Measurements from ENCODE around the gene S100A16. TPM values are rescaled to one million over a fixed set of nuclear protein-coding genes. Genes with fewer than 3 reads are reported as not detected.

The S100A16 gene
- total RNA-seq, 4 donors from 2014 or later: 46.2 to 84.5 (median 66.6) TPM

- TF ChIP-seq CTCF (IDR thresholded peaks at IDR 0.05; ENCODE audit: low read depth): no peak
These were observed 40.0 kb upstream of the S100A16 start for GRCh38 chr1:153652805-153653500.

GRCh38 chr1:153651771-153652170 is 38.8 kb upstream of the S100A16 start:
- no peak for TF ChIP-seq CTCF (IDR thresholded peaks at IDR 0.05; ENCODE audit: low read depth)

GRCh38 chr1:153649863-153650235 is 36.9 kb upstream of the S100A16 start:
- no peak for TF ChIP-seq CTCF (IDR thresholded peaks at IDR 0.05; ENCODE audit: low read depth)

GRCh38 chr1:153649137-153649862 is 36.4 kb upstream of the S100A16 start:
- no peak for TF ChIP-seq CTCF (IDR thresholded peaks at IDR 0.05; ENCODE audit: low read depth)

GRCh38 chr1:153648000-153648643 is 35.2 kb upstream of the S100A16 start:
- no peak for TF ChIP-seq CTCF (IDR thresholded peaks at IDR 0.05; ENCODE audit: low read depth)

- no peak for TF ChIP-seq CTCF (IDR thresholded peaks at IDR 0.05; ENCODE audit: low read depth)
These were observed 34.4 kb upstream of the S100A16 start for GRCh38 chr1:153647346-153647714.

- TF ChIP-seq CTCF (IDR thresholded peaks at IDR 0.05; ENCODE audit: low read depth): no peak
These were observed 33.9 kb upstream of the S100A16 start for GRCh38 chr1:153646672-153647345.
